HG03196 (cell line): ENCODE results near the gene C19orf81.

Experiments
- ATAC-seq: cut with Tn5 transposase; IDR thresholded peaks from one replicate; pipeline ENCODE4 v1.9.1; 2021; ENCODE audit not compliant: unreplicated experiment

The C19orf81 gene

DNA sequence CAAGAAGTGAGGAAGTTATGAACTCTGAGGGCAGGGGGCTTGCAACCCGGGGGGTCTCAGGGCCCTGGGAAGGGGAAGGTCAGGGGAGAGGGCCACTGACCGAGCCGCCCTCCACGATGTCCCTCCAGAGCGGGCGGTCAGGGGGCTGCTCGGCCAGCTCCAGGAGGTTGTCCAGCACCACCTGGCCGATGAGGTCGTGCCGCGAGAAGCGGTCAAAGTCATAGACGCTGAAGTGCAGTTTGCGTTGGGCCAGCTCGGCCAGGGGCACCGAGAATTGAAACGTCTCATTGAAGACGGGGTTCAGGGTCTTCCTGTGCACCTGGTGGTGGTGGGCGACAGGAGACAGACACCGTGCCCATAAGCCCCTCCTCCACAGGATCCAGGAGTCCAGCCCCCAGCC is 20.1 kb upstream of the C19orf81 start:
- no peak for ATAC-seq

DNA sequence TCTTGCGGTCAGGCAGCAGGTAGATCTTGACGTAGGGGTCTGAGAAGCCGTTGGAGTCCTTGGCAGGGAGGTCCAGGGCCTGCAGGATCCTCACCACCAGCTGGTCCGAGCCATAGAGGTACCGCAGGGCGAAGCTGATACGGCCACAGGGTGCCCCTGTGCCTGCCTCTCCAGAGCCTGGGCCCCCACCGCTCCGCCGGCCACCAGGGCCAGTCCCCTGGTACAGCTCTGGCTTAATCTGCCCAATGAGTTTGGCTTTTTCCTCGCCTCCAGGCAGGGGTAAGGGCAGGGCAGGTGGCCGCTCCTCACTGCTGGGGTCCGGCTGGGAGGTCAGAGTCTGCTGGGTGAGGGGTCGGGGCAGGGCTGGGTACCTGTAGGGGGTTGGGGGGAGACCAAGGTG is 19.4 kb upstream of the C19orf81 start:
- ATAC-seq: no peak

DNA sequence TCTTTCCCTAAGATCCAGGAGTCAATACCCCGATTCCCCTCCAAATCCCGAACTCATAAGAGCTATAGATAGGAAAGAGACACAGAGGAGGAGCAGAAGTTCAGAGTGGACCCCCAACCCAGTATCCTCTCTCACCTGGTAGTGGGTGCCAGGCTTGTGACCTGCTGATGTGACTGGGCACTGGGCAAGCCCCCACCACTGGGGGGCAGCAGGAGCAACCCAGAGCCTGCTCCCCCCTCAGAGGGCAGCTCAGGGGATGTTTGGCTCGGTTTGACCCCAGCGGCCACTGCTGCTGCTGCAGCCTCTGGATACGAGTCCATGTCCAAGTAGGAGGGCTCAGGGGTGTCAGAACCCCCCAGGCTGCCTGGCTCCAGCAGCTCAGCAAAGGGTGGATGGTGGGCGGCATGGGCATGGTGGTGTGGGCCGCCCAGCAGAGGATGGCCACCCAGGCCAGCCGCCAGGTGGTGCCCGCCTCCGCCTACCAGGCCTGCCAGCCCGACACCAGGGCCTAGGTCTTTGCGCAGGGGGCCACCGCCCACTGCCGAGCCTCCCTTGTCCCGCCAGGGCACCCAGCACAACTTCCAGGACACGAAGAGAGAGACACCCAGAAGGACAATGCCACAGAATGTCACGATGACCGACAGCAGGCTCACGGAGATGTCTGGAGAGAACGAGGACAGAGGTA is 17.0 kb upstream of the C19orf81 start:
- ATAC-seq: no peak

DNA sequence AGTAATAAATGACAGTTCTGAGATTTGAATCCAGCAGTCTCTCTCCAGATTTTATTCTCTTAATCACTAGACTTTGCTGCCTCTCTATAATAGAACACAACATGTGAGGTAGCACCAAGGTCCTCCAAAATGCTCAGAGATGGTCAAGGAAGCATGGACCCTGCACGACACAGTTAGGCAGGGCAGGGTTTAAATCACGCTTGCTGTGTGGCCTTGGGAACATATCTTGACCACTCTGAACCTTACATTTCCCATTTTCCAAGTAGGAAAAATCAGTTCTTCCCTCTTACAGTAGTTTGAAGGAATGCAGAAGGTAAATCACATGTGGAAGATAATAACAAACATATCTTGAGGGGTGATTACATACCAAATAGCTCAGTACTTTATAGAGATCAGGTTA is 15.9 kb upstream of the C19orf81 start:
- no peak for ATAC-seq

DNA sequence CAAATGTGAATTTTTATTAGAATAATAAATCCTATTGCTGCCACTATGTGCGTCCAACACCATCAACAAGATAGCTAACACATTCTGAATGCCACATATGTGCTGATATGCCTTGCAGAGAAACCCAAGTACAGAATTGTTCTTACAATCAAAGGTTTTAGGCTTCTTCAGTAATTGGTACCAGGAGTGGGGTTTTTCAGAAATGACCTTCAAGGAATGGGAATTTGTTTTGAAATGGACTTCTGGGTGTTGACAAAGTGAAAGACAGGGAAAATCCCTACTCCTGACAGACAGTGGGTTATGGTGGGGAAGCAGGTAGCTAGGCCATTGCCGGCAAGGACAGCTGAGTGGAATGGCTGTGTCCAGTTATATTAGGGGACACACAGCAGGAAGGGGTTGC is 15.3 kb upstream of the C19orf81 start:
- ATAC-seq: no peak

DNA sequence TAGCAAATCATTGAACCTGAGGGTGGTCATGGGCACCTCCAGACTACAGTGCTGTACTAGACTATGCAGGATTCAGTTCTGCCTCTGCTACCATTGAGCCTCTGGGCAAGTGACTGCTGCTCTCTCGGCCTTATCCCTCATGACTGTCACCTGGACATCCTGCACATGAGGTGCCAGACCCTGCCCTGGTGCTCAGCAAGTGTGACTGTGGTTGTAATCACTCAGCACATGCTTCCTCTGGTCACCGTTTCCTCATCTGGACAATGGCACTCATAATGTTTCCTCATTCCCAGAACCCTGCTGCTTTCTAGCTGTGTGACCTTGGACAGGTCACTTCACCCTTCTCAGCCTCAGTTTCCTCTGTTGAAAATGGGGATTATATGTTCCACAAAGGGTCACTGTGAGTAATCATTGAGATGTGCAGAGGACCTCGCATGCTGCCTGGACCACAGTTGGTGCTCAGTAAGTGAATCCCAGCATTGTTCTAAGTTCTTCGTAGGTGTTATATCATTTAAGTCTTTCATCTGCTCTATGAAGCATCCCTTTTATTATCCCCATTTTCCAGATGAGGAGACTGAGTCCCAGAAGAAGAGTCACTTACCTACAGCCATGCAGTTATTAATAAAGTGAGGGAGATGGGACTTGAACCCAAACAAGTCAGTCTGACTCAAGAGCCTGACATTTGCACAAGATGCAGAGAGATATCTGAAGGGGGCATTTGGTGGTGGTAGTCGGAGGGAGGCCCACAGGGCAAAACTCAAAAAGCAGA is 12.7 kb upstream of the C19orf81 start:
- no peak for ATAC-seq

DNA sequence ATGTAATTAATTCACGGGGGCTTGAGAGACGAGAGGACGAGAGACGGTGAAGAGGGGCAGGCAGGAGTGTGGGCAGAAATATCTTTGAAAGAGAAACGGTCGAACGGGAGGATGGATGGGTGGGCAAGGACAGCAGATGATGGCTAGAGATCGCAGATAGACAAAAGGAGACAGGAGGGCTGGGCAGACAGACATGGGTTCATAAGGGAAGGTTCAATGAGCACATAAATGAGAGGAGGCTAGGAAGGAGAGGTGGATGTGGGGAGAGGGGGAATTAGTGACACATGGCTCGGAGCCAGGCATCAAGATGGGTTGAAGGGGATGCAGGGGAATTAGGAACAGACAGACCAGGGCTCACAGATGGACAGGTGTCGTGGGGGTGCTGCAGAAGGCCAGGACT is 10.6 kb upstream of the C19orf81 start:
- ATAC-seq: no peak

DNA sequence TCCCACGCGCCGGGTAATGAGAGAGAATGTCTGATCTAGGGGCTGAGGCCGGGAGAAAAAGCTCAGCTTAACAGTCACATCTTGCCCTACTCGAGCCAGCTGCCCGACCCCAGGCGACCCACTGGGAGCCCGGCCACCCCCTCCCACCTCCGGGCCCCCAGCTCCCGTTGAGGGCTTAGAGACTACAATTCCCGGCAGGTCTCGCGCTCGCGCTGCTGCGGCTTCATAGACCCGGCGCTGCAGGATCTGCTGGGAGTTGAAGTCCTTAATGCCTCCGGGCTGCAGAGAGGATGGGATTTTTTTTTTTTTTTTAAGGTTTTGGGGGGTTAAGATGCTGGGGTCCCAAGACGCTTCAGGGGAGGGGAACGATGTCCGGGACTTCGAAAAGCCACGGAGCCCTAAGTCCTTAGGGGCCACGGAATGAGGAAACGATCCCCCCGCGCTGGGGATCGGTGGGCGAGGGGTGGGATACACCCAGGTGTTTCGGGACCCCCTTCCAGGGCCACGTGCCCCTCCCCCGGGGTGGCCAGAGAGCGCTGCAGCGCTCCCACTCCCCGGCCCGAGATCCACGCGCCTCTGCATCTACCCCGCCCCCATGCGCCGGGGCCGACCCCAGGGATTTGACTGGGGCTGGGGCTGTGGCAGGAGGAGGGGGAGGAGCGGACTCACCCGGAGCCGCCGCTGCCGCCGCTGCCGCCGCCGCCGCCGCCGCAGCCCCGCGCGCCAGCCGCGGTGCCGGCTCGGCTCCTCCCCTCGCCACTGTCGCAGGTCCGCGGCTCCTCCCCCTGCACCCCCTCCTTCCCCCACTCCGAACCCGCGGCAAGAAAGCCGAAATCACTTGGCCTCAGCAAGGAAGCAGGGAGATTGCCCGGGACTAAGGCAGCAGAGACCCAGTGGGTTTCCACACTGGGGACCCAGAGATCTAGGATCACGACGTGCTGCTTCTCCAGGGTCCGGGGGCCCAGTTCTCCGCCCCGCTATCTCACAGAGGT is 9.8 kb upstream of the C19orf81 start, which contains the start of gene SYT3:
TSS of gene SYT3 (minus strand) at position 761 of the 992 bp plus-strand sequence. CDS start 2,470 bp downstream, outside the sequence.
- ATAC-seq: no peak

DNA sequence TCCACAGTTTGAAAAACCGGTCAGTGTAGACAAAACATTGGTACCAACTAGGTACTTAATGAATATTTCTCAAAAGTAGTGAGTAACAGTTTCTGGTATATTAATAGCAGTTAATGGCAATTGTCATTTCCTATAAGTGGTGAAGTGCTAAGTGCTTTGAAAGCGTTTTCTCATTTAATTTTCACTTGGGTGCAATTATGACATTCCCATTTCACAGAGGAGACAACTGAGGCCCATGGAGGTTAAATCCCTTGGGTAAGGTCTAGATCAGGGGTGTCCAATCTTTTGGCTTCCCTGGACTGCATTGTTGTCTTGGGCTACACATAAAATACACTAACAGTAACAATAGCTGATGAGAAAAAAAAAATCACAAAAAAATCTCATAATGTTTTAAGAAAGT is 8.9 kb upstream of the C19orf81 start:
- ATAC-seq: no peak

DNA sequence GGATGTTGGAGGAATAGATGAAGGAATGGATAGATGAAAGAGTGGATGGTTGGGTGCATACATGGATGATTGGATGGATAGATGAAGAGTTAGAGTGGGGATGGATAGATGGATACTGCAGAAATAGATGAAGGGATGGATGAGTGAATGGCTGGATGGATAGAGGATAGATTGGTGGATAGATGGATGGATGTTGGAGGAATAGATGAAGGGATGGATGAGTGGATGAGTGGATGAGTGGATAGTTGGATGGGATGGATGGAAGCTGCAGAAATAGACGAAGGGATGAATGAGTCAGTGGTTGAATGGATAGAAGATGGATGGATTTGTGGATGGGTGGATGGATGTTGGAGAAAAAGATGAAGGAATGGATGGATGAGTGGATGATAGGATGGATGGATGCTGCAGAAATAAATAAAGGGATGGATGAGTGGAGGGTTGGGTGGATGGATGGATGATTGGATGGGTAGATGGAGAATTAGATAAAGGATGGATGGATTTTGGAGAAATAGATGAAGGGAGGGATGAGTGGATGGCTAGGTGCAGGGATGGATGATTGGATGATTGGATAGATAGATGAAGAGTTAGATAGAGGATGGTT is 4.8 kb upstream of the C19orf81 start:
- ATAC-seq: no peak

DNA sequence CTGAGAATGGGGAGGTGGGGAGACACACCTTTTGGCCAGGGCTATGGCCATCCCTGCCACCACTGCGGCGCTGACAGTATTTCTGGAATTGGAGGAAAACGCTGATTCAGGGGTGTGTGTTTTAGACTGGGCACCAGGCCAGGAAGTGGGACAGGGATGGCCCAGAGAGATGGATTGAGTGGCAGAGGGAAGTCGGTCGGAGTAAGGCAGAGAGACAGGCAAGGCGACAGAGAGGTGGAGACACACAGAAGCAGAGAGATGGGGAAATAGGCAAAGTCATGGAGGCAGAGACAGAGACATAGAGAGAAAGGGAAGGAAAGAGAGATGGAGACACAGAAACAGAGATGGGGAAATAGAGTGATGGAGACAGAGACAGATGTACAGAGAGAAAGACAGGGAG is 4.1 kb upstream of the C19orf81 start:
- ATAC-seq: no peak

DNA sequence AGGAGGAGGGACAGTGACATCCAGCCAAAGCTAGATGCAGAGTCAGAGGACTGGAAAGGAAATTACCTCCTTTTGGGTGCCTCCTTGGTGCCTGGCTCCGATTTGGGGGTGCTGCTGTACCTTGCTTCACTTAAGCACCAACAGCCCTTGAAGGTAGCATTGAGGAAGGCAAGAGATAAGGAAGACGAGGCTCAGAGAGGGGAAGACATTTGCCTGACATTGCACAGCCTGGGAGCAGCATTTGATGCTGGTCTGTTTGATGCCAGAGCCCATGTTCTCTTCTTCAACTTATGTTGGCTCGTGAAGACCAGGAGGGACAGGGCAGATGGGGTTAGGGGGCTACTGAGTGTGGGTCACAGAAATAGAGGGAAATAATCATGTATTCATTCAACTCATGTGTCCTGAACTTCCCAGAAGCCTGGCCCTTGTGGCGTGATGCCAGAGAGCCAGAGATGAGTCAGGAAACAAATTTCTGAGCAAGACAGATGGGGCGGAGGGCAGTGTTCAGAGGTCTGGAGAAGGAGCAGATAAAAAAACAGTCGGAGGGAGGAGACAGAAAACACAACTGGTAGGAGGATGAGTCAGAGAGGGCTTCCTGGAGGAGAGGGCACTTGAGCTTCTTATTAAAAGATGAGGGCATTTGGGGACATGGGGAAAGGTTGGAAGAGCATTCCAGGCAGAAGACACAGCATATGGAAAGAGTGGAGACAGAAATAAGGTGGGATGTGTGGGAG is 3.0 kb upstream of the C19orf81 start:
- ATAC-seq: no peak

DNA sequence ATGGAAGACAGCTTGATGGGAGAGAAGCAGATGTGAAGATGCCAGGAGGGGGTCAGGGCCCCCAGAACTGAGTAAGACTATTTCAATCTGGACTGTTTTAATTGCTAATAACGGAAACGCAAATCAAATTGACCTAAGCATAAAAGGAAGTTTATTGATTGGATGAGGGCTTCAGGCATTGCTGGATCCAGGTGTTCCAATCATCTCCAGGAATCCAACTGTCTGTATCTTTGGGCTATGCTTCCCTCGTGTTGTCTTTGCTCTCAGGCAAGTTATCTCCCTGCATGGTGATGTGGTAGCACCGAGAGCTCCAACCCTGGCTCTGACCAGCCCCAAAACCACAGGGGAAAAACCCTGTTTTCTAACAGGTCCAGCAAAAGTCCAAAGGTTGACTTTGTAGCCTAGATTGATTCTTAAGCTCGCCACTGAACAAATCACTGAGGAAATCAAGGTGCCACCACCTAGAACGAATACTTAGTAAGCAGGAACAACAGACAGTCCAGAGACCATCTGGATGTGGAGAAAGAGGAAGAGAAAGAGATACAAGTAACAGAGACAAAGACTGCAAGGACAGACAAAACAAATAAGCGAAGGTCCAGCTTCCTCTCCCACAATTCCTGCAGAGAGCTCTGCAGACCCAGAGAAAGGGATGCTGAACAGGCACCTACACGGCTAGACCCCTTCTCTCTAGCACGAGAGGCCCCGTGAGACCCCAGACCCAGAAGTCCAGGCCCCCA is 1.2 kb upstream of the C19orf81 start:
- no peak for ATAC-seq

DNA sequence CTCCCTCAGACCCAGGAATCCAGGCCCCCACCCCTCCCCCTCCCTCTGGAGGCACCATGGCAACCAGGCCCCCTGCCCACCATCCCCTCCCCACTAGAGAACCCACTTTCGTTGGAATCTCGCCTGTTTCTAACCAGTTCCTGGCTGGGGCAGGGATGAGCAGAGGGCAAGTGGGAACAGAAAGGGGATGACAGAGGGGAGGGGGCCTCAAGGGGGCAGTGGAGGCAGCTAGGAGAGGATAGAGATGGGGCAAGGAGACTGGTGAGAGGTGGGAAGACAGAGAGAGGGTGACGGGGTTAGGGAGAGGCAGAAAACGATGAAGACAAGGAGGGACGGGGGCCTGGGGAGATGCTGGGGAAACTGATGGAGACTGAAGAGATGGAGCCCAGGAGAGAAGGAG is 586 bp upstream of the C19orf81 start:
- ATAC-seq: no peak

DNA sequence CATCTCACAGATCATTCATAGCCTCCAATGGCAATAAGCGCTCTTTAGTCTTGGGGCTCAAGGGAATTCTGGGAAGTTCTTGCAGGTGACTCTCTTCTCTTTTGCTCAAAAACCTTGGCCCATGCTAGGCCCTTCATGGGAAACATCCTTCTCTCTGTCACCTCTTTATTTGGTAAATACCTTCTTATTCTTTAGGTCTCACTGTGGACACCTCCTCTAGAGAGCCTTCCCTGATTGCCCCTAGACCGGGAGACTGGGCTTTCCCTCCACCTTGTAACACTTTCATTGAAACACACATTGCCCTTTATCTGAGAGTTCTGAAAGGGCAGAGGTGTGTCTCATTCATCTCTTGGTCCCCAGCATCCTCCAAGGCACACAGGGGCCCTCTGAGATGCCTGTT is 1.9 kb downstream of the C19orf81 start:
- no peak for ATAC-seq

DNA sequence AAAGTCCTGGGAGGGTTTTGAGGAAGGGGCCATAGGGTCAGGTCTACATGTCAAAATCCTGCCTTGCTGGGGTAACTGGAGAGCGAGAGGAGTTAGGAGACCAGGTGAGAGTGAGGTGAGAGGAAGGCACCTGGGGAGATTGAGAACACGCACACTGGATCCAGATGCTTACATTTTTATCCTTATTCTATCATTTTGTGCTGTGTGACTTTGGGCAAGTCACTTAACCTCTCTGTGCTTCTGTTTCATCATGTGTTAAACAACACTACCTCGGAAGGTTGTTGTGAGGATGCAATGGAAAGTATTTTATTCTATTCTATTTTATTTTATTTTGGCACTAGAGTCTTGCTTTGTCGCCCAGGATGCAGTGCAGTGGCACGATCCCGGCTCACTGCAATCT is 3.5 kb downstream of the C19orf81 start:
- ATAC-seq: no peak

DNA sequence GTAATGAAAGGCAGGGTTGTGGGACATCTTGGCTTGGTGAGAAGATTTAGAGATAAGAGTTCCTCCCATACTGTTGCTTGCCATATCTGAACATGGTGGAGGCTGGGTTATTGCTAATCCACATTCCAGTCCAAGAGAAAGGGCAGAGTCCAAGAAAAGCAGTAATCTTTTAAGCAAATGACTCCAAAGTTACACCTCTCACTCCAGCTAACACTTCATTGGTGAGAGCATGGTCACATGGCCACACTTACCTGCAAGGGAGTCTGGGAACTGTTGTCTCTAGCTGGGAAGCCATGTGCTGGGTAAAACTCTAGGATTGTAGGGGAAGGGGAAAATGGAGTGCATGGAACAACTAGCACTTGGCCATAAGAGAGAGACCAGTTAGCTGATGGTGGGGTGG is 5.6 kb downstream of the C19orf81 start:
- ATAC-seq: no peak

DNA sequence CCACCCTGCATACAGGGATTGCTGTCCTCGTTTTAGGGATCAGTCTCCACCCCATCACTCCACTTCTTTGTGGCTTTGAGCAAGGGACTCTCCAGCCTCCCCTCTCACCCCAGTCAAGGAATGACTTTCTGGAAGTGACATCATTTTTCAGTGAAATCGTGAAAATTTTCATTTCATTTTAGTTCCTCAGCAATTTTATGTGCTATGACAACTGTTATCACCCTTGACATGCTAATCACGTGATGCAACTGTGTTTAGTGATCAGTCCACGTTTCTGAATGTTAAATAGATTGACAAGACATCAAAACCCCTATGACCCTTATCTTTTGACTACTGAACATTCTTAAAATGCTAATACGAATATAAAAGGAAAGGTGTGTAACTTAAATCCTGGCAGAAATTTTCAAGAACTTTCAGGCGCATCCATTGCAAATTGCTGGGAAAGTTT is 8.0 kb downstream of the C19orf81 start:
- no peak for ATAC-seq

DNA sequence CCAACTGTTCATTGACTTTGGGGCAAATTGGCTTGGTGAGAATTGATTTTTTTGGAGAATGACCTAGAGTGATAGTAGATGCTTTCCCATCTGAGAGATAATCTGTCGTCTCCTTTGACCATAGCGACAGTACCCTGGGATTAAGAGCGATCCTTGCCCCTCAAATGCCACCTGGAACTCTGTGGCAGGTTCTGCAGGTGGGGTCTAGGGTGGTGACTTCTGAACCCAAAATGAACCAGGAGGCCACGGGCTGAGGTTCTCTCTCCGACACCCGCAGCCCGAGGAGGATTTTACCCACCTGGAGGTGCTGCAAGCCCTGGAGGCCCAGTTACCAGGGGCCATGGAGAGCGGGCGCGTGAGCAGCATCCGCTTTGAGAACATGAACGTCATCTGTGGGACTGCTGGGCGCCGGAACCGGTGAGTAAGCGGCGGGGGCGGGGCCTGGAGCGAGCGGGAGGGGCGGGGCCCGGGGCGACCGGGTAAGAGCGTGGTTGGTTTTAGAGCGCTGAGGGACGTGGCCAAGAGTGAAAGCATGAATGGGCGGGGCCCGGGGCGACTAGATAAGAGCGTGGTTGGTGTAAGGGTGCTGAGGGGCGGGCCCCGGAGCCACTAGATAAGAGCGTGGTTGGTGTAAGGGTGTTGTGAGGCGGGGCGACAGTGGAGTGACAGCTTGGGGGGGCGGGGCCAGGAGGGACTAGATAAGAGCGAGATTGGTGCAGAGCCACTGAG is 8.6 kb downstream of the C19orf81 start:
- no peak for ATAC-seq
